ENCODE results near the gene SERHL2. TPM values are rescaled to one million over a fixed set of nuclear protein-coding genes. Genes with fewer than 3 reads are reported as not detected.

The SERHL2 gene
- total RNA-seq, 2 experiments from 2014 or later: 0.55 to 0.81 TPM

GRCh38 chr22:42582987-42583386, 29.2 kb downstream of the SERHL2 start:
- peaks cover 54% of the 10 kb centered on the region for H3K36me3 Mint-ChIP-seq (ENCODE audit: low read depth)
- ChIA-PET CTCF (no interaction called here), POLR2A (interaction anchor here (1.2 to 3.4 kb wide), 5 partner anchors 13 to 33 kb away, joined by 3 to 47 read pairs (median 4); partner anchors contain the start of gene POLDIP3)
- H3K27me3 Mint-ChIP-seq: no peaks in the 10 kb centered on the region
- no peaks in the 10 kb centered on the region for H3K9me3 Mint-ChIP-seq
- no peak for DNase-seq
- peaks cover 14% of the 10 kb centered on the region for H3K4me1 Mint-ChIP-seq
- H3K27ac Mint-ChIP-seq: peak overlapping the region; percentile 69
- H3K4me3 Mint-ChIP-seq: peak overlapping the region; percentile 96

GRCh38 chr22:42584364-42584940, 30.7 kb downstream of the SERHL2 start:
- Mint-ChIP-seq H3K4me1 (peaks cover 14% of the 10 kb centered on the region), H3K27ac (no peak overlapping the region), H3K9me3 (no peaks in the 10 kb centered on the region), H3K36me3 (ENCODE audit: low read depth) (peaks cover 54% of the 10 kb centered on the region), H3K4me3 (no peak overlapping the region), H3K27me3 (no peaks in the 10 kb centered on the region)
- ChIA-PET CTCF (no interaction called here), POLR2A (interaction anchor here (1.5 to 3.3 kb wide), 2 partner anchors 11 to 30 kb away, joined by 4 to 31 read pairs; partner anchors contain the start of gene POLDIP3)
- DNase-seq: no peak

- H3K36me3 Mint-ChIP-seq (ENCODE audit: low read depth): peaks cover 58% of the 10 kb centered on the region
- POLR2A ChIA-PET: interaction anchor here (1.1 to 3.3 kb wide), 3 partner anchors 10 to 29 kb away, joined by 3 to 31 read pairs (median 4); partner anchors contain the start of gene POLDIP3
- no peak for DNase-seq
- no peaks in the 10 kb centered on the region for H3K27me3 Mint-ChIP-seq
- H3K4me3 Mint-ChIP-seq: no peak overlapping the region
- no peaks in the 10 kb centered on the region for H3K9me3 Mint-ChIP-seq
- H3K4me1 Mint-ChIP-seq: peaks cover 13% of the 10 kb centered on the region
- CTCF ChIA-PET: no interaction called here
- H3K27ac Mint-ChIP-seq: no peak overlapping the region
These were observed 31.3 kb downstream of the SERHL2 start for GRCh38 chr22:42585096-42585495.

GRCh38 chr22:42586381-42586780, 32.6 kb downstream of the SERHL2 start:
- no peaks in the 10 kb centered on the region for H3K27me3 Mint-ChIP-seq
- no peak for DNase-seq
- peak overlapping the region; percentile 40 for H3K27ac Mint-ChIP-seq
- CTCF ChIA-PET: interaction anchor here (0.6 kb wide), 1 partner anchor 630 kb away, joined by 7 read pairs; no protein-coding TSS in a partner anchor
- H3K9me3 Mint-ChIP-seq: no peaks in the 10 kb centered on the region
- H3K4me3 Mint-ChIP-seq: no peak overlapping the region
- POLR2A ChIA-PET: interaction anchor here (1.1 to 3.3 kb wide), 2 partner anchors 20 to 28 kb away, joined by 3 to 31 read pairs; partner anchors contain the start of gene POLDIP3
- H3K4me1 Mint-ChIP-seq: peaks cover 7% of the 10 kb centered on the region
- peaks cover 62% of the 10 kb centered on the region for H3K36me3 Mint-ChIP-seq (ENCODE audit: low read depth)

GRCh38 chr22:42587588-42588175, 33.9 kb downstream of the SERHL2 start:
- DNase-seq: no peak
- Mint-ChIP-seq H3K27ac (no peak overlapping the region), H3K4me1 (no peaks in the 10 kb centered on the region), H3K36me3 (ENCODE audit: low read depth) (peaks cover 62% of the 10 kb centered on the region), H3K4me3 (no peak overlapping the region), H3K9me3 (no peaks in the 10 kb centered on the region), H3K27me3 (no peaks in the 10 kb centered on the region)
- ChIA-PET POLR2A (no interaction called here), CTCF (no interaction called here)

- Mint-ChIP-seq H3K4me3 (no peak overlapping the region), H3K27ac (no peak overlapping the region), H3K4me1 (no peaks in the 10 kb centered on the region), H3K27me3 (no peaks in the 10 kb centered on the region), H3K36me3 (ENCODE audit: low read depth) (peaks cover 59% of the 10 kb centered on the region), H3K9me3 (no peaks in the 10 kb centered on the region)
- no peak for DNase-seq
- ChIA-PET CTCF (no interaction called here), POLR2A (interaction anchor here (0.9 kb wide), 2 partner anchors 10 to 22 kb away, joined by 3 to 5 read pairs; partner anchors contain the start of gene POLDIP3)
These were observed 38.2 kb downstream of the SERHL2 start for GRCh38 chr22:42591987-42592386.

- no peak for DNase-seq
- Mint-ChIP-seq H3K27ac (no peak overlapping the region), H3K4me1 (no peaks in the 10 kb centered on the region), H3K9me3 (no peaks in the 10 kb centered on the region), H3K27me3 (no peaks in the 10 kb centered on the region), H3K36me3 (ENCODE audit: low read depth) (peaks cover 59% of the 10 kb centered on the region), H3K4me3 (no peak overlapping the region)
- POLR2A ChIA-PET: interaction anchor here (1.5 to 2.7 kb wide), 3 partner anchors 11 to 26 kb away, joined by 3 to 12 read pairs (median 4); partner anchors contain the start of gene POLDIP3
- CTCF ChIA-PET: no interaction called here
These were observed 41.7 kb downstream of the SERHL2 start for GRCh38 chr22:42595434-42595833.

GRCh38 chr22:42596336-42596735, 42.6 kb downstream of the SERHL2 start:
- Mint-ChIP-seq H3K36me3 (ENCODE audit: low read depth) (peaks cover 62% of the 10 kb centered on the region), H3K4me1 (no peaks in the 10 kb centered on the region), H3K27ac (no peak overlapping the region), H3K9me3 (no peaks in the 10 kb centered on the region), H3K4me3 (no peak overlapping the region), H3K27me3 (no peaks in the 10 kb centered on the region)
- no peak for DNase-seq
- POLR2A ChIA-PET: interaction anchor here (1.5 to 2.7 kb wide), 4 partner anchors 11 to 26 kb away, joined by 3 to 12 read pairs (median 4); partner anchors contain the start of gene POLDIP3
- CTCF ChIA-PET: interaction anchor here (0.7 kb wide), 1 partner anchor 757 kb away, joined by 3 read pairs; no protein-coding TSS in a partner anchor

GRCh38 chr22:42596863-42597530, 43.2 kb downstream of the SERHL2 start:
- DNase-seq: no peak
- peaks cover 64% of the 10 kb centered on the region for H3K36me3 Mint-ChIP-seq (ENCODE audit: low read depth)
- CTCF ChIA-PET: interaction anchor here (0.7 kb wide), 1 partner anchor 758 kb away, joined by 3 read pairs; no protein-coding TSS in a partner anchor

GRCh38 chr22:42601879-42602465, 48.2 kb downstream of the SERHL2 start:
- POLR2A ChIA-PET: interaction anchor here (1.0 kb wide), 1 partner anchor 13 kb away, joined by 4 read pairs; the partner anchor contains the start of gene POLDIP3
- H3K36me3 Mint-ChIP-seq (ENCODE audit: low read depth): peaks cover 59% of the 10 kb centered on the region
- H3K4me1 Mint-ChIP-seq: peaks cover 6% of the 10 kb centered on the region
- H3K27me3 Mint-ChIP-seq: no peaks in the 10 kb centered on the region
- no peaks in the 10 kb centered on the region for H3K9me3 Mint-ChIP-seq
- no peak overlapping the region for H3K4me3 Mint-ChIP-seq
- H3K27ac Mint-ChIP-seq: no peak overlapping the region
- CTCF ChIA-PET: no interaction called here
- no peak for DNase-seq

More at GRCh38 chr22:42596863-42597530, 43.2 kb downstream of the SERHL2 start:
- Mint-ChIP-seq H3K4me3 (no peak overlapping the region), H3K4me1 (peaks cover 4% of the 10 kb centered on the region), H3K9me3 (no peaks in the 10 kb centered on the region), H3K27me3 (no peaks in the 10 kb centered on the region), H3K27ac (no peak overlapping the region)
- POLR2A ChIA-PET: interaction anchor here (1.5 to 2.7 kb wide), 3 partner anchors 16 to 27 kb away, joined by 3 to 12 read pairs (median 3); partner anchors contain the start of gene POLDIP3

GRCh38 chr22:42602470-42602869, 48.7 kb downstream of the SERHL2 start:
- ChIA-PET POLR2A (interaction anchor here (1.0 kb wide), 1 partner anchor 12 kb away, joined by 4 read pairs; the partner anchor contains the start of gene POLDIP3), CTCF (no interaction called here)
- Mint-ChIP-seq H3K27me3 (no peaks in the 10 kb centered on the region), H3K36me3 (ENCODE audit: low read depth) (peaks cover 57% of the 10 kb centered on the region), H3K4me1 (peaks cover 6% of the 10 kb centered on the region), H3K9me3 (no peaks in the 10 kb centered on the region), H3K4me3 (no peak overlapping the region), H3K27ac (no peak overlapping the region)
- DNase-seq: no peak

- Mint-ChIP-seq H3K36me3 (ENCODE audit: low read depth) (peaks cover 60% of the 10 kb centered on the region), H3K27ac (no peak overlapping the region), H3K4me1 (peaks cover 6% of the 10 kb centered on the region), H3K4me3 (no peak overlapping the region), H3K9me3 (no peaks in the 10 kb centered on the region), H3K27me3 (no peaks in the 10 kb centered on the region)
- POLR2A ChIA-PET: interaction anchor here (3.8 kb wide), 1 partner anchor 11 kb away, joined by 22 read pairs; the partner anchor contains the start of gene POLDIP3
- DNase-seq: no peak
- CTCF ChIA-PET: no interaction called here
These were observed 49.7 kb downstream of the SERHL2 start for GRCh38 chr22:42603427-42603826.

All from activated CD4-positive, alpha-beta memory T cell treated with anti-CD3 and anti-CD28 coated beads, Interleukin-2, amount 10 ng/mL, durations not matched to agents 7 days and 5 days (primary cell).